Esophagus (tissue), 2 donors: ENCODE data around the gene RPS25. TPM values are rescaled to one million over a fixed set of nuclear protein-coding genes. Genes with fewer than 3 reads are reported as not detected.
A peak's percentile ranks its signal among the peaks of the same experiment; 100 is the strongest.

Experiments
- H3K27ac ChIP-seq, 2 donors: one replicate each; pipeline ENCODE4 v1.5.1; 2013; ENCODE audit warnings: low read depth in 2 of 2, mild to moderate bottlenecking in 2 of 2, inconsistent platforms in 1 of 2, low read length in 1 of 2, moderate library complexity in 1 of 2
- H3K27me3 ChIP-seq, 2 donors: one replicate each; pipeline ENCODE4 v1.6.1; 2013; ENCODE audit warnings: low read length in 2 of 2, control low read depth in 1 of 2, mild to moderate bottlenecking in 1 of 2; ENCODE audit not compliant: insufficient read depth in 2 of 2, control insufficient read depth in 1 of 2
- H3K36me3 ChIP-seq, 2 donors: one replicate each; pipeline ENCODE4 v1.6.1; 2013; ENCODE audit warnings: low read length in 1 of 2; ENCODE audit not compliant: control insufficient read depth in 2 of 2, insufficient read depth in 2 of 2
- H3K4me1 ChIP-seq, 2 donors: one replicate each; pipeline ENCODE4 v1.6.1; 2013; ENCODE audit warnings: low read length in 1 of 2; ENCODE audit not compliant: control insufficient read depth in 2 of 2, insufficient read depth in 2 of 2
- H3K4me3 ChIP-seq, 2 donors: one replicate each; pipeline ENCODE4 v1.5.1; 2013; ENCODE audit warnings: low read length in 2 of 2, mild to moderate bottlenecking in 2 of 2, low read depth in 1 of 2, moderate library complexity in 1 of 2
- H3K9me3 ChIP-seq, 2 donors: one replicate each; pipeline ENCODE4 v1.6.1; 2013; ENCODE audit warnings: mild to moderate bottlenecking in 2 of 2, low read depth in 1 of 2, low read length in 1 of 2, moderate library complexity in 1 of 2; ENCODE audit not compliant: control insufficient read depth in 2 of 2, insufficient read depth in 1 of 2
- WGBS, 2 donors: extraction: QIAGEN DNeasy Blood & Tissue Kit; methylation state at CpG; one replicate each; pipeline ENCODE4 v1.1.7; 2013; 5-methylcytosine and 5-hydroxymethylcytosine counted together
- polyA plus RNA-seq, 2 donors: library from polyadenylated mRNA; stranded (reverse); fragments of 200-250 nt; gene quantifications; one replicate each; pipeline ENCODE4 v1.2.3, GENCODE V29; 2013
- donor health status: healthy with polysubstance abuse.
- donor health status: Bipolar disorder and iron deficiency.

The RPS25 gene
- polyA plus RNA-seq, 2 donors: 1,420 to 2,000 TPM

DNA sequence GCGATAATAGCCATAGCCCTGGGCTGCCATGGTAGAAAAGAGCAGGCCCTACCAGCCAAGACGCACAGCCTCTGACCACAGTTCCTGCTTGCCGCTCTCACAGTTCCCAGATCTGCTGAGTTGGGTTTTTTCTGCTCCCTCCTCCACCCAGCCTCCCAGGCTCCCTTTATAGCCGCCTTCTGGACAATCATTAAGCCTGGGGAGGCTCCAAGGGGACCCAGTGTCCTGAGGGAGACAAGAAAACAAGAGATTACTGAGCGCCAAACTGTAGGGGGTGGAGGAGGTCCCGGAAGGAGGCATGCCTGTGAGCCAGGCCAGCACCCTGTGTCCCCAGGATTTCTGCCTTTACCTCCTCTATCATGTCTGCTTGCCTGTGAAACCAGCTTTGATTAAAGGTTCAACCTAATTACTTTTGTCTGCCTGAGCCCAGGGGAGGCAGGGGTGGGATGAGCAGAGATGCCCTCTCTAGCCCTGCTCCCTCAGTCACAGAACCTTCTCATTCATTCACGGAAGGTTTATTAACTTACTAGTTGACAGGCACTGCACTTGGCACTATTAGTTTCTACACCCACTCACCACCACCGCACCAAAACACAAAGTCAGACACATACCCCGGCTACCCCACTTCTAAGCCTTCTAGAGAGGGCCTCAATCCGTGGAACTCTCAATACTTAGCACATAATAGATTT is 11.3 kb upstream of the RPS25 start:
- peak overlapping the region; percentile 42 to 92 for H3K27ac ChIP-seq
- H3K36me3 ChIP-seq: peaks cover 5 to 11% of the 10 kb centered on the region in 2 donors
- H3K4me1 ChIP-seq: peaks cover 4 to 14% of the 10 kb centered on the region in 2 donors
- H3K4me3 ChIP-seq: peak overlapping the region; percentile 57 to 82
- no peaks in the 10 kb centered on the region for H3K27me3 ChIP-seq
- no peaks in the 10 kb centered on the region for H3K9me3 ChIP-seq
- 33 to 54% methylated on average over 10 of the region's 10 CpGs for WGBS, 2 donors

DNA sequence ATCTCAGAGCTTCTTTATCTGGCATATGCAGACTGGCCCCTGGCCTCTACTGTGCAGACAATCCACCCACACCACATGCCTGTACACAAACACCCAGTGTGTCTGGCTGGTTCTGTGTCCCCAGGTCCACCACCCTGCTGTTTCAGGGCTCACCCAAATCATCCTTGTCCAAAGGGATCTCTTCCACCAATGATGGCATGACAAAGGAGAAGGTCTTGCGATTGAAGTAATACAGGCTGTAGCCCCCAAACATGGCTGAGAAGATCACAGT is 10.9 kb upstream of the RPS25 start:
- Histone ChIP-seq H3K27ac (no peak overlapping the region), H3K4me3 (no peak overlapping the region), H3K27me3 (no peaks in the 10 kb centered on the region), H3K4me1 (peaks cover 4 to 14% of the 10 kb centered on the region in 2 donors), H3K9me3 (no peaks in the 10 kb centered on the region), H3K36me3 (peaks cover 5 to 14% of the 10 kb centered on the region in 2 donors)
- WGBS, 2 donors: 67 to 90% methylated on average over 1 of the region's 1 CpG

DNA sequence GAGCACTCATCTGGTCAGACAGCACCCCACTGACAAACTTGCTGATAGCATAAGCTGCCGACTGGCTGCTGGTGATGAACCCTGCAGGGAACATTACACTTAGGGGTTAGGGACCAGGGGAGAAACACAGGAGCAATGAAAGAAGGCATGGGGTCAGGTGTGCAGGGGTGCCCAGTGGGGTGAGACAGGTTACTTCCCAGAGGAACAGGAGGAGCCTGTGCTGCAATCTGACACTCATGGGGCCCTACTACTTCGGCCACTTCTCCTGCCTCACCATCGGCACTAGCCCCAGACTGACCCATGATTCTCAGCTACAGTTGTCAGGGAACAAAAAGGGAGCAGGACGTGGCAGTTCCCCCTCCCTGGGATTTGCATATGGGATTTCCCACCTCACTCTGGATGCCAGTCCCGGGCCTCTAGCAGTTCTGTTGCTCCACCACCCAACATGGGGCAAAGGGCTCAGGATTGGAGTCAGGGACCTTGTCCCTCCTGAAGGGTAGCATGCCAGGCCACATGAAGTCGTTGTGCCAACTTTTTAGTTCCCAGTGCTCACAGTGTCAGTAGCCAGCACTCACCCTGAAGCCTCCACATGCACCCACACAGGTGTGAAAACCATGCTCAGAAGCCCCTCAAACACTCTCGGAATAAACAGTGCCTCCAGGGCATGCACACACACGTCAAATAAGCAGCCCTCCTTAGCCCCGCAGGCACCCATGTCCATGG is 10.4 kb upstream of the RPS25 start:
- no peaks in the 10 kb centered on the region for H3K9me3 ChIP-seq
- peaks cover 4 to 14% of the 10 kb centered on the region in 2 donors for H3K4me1 ChIP-seq
- peaks cover 5 to 14% of the 10 kb centered on the region in 2 donors for H3K36me3 ChIP-seq
- no peak overlapping the region for H3K27ac ChIP-seq
- no peak overlapping the region for H3K4me3 ChIP-seq
- no peaks in the 10 kb centered on the region for H3K27me3 ChIP-seq
- 63 to 79% methylated on average over 9 of the region's 9 CpGs for WGBS, 2 donors

DNA sequence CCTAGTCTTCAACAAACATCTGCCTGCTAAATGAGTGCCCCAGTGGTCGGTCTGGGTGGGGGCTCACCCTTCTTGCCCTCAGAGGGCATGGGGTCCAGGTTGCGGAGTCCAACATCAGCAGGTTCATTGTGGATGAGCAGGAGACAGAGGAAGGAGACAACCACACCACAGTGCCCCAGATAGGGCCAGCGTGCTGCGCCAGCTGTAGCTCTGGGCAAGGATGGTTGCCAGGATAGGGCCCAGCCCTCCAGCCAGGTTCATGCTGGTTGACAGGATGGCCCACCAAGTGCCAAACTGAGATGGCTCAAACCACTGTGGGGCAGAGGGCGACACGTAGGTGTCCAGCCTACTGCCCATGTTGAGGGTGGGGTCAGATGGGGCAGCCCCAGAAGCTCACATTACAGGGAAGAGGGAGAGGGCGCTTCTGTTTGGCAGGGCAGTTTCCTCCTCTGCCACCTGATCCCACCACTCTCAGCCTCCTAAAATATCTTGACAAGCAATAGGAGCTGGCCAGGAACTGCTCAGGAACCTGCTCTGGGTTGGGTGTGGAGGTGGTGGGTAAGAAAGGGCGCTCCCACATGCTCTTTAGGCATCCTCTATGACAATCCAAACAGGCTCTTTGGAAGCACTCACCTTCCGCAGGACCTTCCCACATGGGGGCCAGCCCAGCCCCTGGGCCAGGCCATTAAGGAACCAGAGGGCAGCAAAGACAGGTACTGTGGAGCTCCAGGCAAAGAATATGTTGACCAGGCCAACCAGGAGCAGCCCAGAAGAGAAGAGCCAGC is 9.6 kb upstream of the RPS25 start:
- H3K9me3 ChIP-seq: no peaks in the 10 kb centered on the region
- no peak overlapping the region for H3K4me3 ChIP-seq
- H3K27me3 ChIP-seq: no peaks in the 10 kb centered on the region
- peaks cover 5 to 18% of the 10 kb centered on the region in 2 donors for H3K36me3 ChIP-seq
- peaks cover 4 to 14% of the 10 kb centered on the region in 2 donors for H3K4me1 ChIP-seq
- 92 to 94% methylated on average over 9 of the region's 9 CpGs for WGBS, 2 donors
- no peak overlapping the region for H3K27ac ChIP-seq

DNA sequence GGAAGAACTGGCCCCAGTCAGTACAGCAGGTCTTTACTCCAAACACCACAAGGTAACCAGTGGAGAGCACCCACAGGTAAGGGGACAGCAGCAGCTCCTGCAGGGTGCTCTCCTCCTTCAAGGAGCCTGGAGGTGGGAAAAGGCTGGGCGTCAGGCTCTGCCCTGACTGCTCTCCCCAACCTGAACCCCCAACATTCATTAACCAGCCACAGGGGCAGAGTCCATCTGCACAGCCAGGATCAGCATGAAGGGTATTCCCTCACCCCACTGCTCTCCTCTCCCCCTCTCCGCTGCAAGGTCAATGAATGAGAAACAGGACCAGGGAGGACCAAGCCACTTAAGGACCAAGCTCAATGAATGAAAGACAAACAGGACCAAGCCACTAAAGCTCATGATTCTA is 8.8 kb upstream of the RPS25 start:
- Histone ChIP-seq H3K9me3 (no peaks in the 10 kb centered on the region), H3K4me3 (no peak overlapping the region), H3K36me3 (peaks cover 5 to 18% of the 10 kb centered on the region in 2 donors), H3K27me3 (no peaks in the 10 kb centered on the region), H3K4me1 (peaks cover 4 to 14% of the 10 kb centered on the region in 2 donors), H3K27ac (no peak overlapping the region)
- WGBS, 2 donors: 95 to 96% methylated on average over 2 of the region's 2 CpGs

DNA sequence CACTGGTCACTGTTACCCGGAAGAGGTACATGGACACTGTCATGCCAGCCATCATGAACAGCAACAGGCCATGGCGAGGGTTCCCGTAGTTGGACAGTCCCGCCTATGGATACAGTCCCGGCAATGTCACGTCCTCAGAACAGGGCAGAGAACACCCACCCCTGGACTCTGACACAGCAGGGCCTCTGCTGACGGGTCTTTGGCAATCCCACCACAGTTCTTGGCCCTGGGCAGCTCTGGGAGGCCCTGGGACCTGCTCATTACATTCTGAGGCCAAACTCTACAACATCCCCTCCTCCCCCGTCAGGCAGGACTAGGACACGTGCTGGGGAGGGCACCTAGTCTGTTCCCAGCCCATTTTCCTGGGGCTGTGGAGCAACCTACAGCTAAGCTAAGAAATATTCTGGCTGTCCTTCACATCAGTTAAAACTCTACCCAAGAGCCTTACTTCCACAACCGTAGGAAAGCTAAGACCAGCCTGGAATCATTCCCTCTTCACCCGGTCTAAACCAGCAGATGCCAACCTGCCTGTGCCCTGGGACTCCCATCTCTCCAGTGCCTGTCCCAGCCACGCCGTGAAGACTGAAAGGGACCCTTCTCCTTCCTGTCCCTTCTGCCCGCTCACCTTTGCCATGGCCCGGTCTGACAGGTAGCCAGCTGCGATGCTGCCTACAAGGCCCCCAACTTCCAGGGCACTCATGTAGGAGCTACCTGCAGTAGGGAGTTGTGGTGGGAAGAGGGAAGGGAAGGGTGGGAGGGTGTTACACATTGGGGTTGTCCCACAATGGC is 8.0 kb upstream of the RPS25 start:
- no peak overlapping the region for H3K27ac ChIP-seq
- peaks cover 4 to 14% of the 10 kb centered on the region in 2 donors for H3K4me1 ChIP-seq
- H3K27me3 ChIP-seq: no peaks in the 10 kb centered on the region
- H3K36me3 ChIP-seq: peaks cover 5 to 18% of the 10 kb centered on the region in 2 donors
- no peaks in the 10 kb centered on the region for H3K9me3 ChIP-seq
- H3K4me3 ChIP-seq: no peak overlapping the region
- 85 to 89% methylated on average over 16 of the region's 16 CpGs for WGBS, 2 donors

DNA sequence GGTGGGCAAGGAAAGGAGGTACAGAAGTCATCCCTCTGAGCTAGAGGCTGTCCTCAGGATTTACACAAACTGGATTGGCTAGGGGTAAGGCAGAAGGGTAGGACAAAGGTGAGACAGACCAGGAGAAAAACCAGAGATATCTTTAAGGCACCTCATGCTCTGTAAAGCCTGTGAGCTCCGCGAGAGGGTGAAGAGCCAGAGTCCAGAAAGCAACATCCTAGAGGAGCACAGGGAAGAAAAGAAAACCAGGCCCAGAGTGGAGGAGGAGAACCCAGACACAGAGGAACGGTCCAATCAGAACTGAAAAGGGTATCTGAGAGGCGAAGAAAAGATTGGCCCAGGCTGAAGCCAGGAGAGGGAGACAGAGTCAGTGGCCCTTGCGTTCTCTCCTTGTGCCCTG is 7.4 kb upstream of the RPS25 start:
- Histone ChIP-seq H3K9me3 (no peaks in the 10 kb centered on the region), H3K36me3 (peaks cover 5 to 18% of the 10 kb centered on the region in 2 donors), H3K4me3 (no peak overlapping the region), H3K27ac (peak overlapping the region in 1 of 2 donors; percentile 9), H3K4me1 (peaks cover 4 to 14% of the 10 kb centered on the region in 2 donors), H3K27me3 (no peaks in the 10 kb centered on the region)
- 85 to 94% methylated on average over 5 of the region's 5 CpGs for WGBS, 2 donors

DNA sequence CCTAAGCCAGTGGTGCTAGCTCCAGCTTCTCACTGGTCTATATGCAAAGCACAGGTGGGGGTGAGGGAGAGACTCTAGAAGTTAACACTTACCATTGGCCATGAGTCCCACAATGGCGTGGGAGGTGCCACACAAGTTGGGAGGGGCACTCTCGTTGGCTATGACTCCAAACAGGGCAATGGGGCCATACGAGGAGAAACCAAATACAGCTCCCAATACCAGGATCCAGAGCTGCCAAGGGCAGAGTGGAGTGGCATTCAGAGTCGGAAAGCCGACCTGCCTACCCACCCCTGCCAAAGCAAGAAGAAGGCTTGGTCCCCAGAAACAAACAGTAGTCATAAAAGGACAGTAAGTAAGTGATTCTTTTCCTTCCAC is 6.9 kb upstream of the RPS25 start:
- Histone ChIP-seq H3K9me3 (no peaks in the 10 kb centered on the region), H3K4me1 (peaks cover 4 to 14% of the 10 kb centered on the region in 2 donors), H3K4me3 (no peak overlapping the region), H3K27ac (peak overlapping the region in 1 of 2 donors; percentile 9), H3K27me3 (no peaks in the 10 kb centered on the region), H3K36me3 (peaks cover 5 to 18% of the 10 kb centered on the region in 2 donors)
- 70% methylated on average over 5 of the region's 5 CpGs for WGBS, 2 donors

DNA sequence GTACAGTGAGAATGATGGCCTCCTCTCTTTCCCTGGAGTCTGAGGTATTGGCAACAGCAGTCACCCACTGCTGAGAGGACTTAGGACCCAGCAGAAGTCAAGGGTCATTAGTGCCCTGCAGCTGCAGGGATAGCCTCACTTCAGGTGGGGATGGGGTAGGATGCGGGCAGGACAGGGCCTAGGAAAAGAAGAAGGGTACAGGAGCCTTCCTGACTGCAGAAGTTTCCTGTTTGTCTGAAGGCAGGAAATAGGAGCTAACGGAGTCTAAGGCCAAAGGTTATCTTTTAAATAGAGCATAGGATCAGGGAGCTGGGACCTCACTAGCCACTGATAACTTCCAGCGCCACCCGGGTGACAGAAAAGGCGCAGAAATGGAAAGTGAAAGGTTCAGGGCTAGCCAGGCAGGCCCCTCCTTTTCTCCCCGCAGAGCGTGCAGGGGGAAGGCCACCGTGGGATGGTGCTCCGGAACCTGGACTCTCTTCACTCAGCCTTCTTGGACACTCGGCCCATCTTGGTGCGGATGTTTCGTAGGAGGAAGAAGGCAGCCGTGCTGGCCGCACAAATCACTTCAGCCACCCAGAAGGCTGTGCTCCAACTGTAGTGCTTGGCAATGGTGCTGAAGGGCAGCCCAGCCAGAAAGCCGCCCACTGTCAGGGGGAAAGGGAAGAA is 6.4 kb upstream of the RPS25 start:
- H3K4me1 ChIP-seq: peaks cover 4 to 10% of the 10 kb centered on the region in 2 donors

More for the DNA sequence above, 6.4 kb upstream of the RPS25 start:
- peaks cover 5 to 18% of the 10 kb centered on the region in 2 donors for H3K36me3 ChIP-seq
- no peak overlapping the region for H3K27ac ChIP-seq
- no peaks in the 10 kb centered on the region for H3K27me3 ChIP-seq
- H3K4me3 ChIP-seq: no peak overlapping the region
- 72 to 80% methylated on average over 15 of the region's 15 CpGs for WGBS, 2 donors
- no peaks in the 10 kb centered on the region for H3K9me3 ChIP-seq
